Hepatocyte (in vitro differentiated cells): ENCODE measurements around the gene PSD.

Source experiments
- CTCF ChIP-seq: fragments of 200-600 bp; sonication (generic); IDR thresholded peaks from 2 replicates; pipeline ENCODE4 v1.5.1; 2016; ENCODE audit warnings: antibody characterized with exemption, mild to moderate bottlenecking; ENCODE audit not compliant: poor library complexity
- EZH2phosphoT487 ChIP-seq: fragments of 200-600 bp; sonication (generic); IDR thresholded peaks from one replicate; pipeline ENCODE4 v1.6.1; 2018; ENCODE audit warnings: antibody characterized with exemption, mild to moderate bottlenecking, low read depth, moderate library complexity; ENCODE audit not compliant: unreplicated experiment, severe bottlenecking

- TF ChIP-seq CTCF: no peak
- TF ChIP-seq EZH2phosphoT487: no peak
These were observed 18.9 kb upstream of the PSD start for GRCh38 chr10:102437515-102437914.
